ENCODE data around the gene WDR82.

The WDR82 gene

GRCh38 chr3:52236424-52236886 is 42.0 kb downstream of the WDR82 start:
- DNase-seq = no peak

GRCh38 chr3:52234516-52235447 is 43.7 kb downstream of the WDR82 start:
- DNase-seq = no peak

DNA sequence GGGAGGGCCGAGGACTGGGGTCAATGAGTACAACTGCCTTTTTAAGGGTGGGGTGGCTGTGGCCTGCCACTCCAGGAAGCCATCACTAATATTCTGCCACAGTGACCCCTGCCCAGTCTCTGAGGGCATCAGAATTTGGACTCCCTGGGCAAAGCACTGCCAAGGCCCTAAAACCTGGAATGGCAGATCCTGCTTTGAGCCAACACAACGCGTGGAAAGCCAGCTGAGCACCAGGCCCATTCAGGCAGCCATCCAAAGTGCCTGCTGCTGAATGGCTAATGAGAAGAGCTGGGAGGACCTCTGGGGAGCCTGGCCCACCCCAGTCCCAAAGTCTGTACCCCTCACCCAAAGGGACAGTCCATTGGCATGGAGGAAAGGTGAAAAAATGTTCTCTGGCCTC is 44.5 kb downstream of the WDR82 start:
- no peak for DNase-seq

- no peak for DNase-seq
These were observed 45.3 kb downstream of the WDR82 start for GRCh38 chr3:52233108-52233591.

DNA sequence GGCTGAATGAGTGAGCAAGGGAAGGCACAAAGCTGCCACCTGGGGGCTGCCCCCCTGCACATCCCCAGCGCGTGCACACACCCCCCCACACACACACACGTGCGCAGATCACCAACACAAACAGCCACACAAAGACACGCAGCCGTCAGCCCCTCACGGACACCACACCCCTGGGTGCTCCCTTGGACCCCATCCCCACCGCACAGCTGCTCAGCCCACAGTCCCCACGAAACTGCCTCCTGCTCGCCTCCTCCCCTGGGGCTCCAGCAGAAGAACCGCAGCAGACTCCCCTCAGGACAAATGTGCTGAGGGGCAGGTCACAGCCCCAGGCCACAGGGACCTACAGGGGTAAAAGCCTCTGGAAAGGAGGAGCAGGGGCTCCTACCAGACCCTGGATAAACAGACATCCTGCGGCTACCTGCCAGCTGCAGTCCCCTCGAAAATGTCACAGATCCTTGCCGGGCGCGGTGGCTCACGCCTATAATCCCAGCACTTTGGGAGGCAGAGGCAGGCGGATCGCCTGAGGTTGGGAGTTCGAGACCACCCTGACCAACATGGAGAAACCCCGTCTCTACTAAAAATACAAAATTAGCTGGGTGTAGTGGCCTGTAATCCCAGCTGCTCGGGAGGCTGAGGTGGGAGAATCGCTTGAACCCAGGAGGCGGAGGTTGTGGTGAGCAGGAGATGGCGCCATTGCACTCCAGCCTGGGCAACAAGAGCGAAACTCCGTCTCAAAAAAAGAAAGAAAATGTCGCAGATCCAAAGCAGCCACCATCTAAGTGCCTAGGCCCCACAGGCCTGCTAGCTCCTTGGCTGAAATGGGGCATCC is 46.0 kb downstream of the WDR82 start:
- DNase-seq = peak in 1 of 2 experiments; percentile 25

DNA sequence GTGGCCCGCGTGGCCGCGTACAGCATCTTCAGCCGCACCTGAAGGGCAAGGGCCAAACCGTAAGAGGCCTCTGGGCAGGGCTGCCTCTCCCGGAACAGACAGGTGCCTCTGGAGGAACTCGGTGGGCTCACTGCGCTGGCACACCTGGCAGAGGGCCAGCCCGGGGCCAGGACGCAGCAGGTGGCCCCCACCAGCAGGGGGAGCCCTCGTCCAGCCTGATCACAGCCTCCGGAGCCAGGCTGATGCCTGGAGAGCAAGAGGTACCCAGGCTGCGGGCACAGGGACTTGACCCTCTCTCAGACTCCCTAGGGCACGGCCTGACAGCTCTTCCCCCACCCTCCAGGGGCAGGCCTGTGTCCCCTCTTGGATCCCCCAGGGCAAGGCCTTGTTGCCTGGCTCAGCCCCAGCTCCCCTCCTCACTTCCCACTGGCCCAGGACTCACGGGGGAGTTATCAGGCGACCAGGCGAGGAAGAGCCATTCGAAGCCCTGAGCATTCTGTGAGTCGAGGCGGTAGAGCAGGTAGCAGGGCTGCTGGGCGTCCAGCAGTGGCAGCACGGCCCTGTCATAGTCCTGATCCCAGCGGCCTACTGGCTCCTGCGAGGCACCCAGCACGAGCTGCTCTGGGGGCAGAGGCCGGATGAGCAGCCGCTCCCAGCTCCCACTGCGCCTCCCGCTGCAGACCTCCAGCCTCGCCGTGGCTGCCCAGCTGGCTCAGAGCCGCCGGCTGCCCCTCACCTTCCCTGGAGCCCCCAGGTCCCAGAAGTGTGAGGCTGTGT is 46.8 kb downstream of the WDR82 start:
- DNase-seq = peak; percentile 45 to 50

GRCh38 chr3:52230889-52231499 is 47.5 kb downstream of the WDR82 start:
- DNase-seq = no peak

GRCh38 chr3:52230461-52230860 is 48.0 kb downstream of the WDR82 start:
- no peak for DNase-seq

- no peak for DNase-seq
These were observed 48.8 kb downstream of the WDR82 start for GRCh38 chr3:52229656-52230055.

DNA sequence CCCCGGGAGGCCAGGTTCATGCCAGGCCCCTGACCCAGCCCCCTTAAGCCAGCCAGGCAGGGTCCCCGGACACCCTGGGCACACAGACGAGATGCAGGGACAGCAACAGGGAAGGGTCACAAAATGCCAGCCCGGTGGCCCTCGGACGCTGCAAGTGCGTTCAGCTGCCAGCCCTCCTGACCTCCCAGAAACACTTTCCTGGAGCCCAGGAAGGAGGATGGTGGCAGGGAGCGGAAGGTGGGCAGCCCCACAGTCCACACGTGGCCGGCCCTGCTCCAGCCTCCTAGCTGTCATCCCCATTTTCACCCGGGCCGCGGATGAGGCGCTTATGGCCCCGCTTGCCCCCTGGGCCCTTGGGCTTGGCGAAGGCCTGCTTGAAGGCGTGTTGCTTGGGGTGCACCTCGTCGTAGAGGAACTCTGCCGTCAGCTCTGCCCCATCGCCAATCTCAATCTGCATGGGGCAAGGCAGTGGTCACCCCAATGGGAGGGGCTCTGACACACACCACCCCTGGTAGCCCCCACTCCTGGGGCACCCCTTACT is 49.6 kb downstream of the WDR82 start:
- DNase-seq = no peak

DNA sequence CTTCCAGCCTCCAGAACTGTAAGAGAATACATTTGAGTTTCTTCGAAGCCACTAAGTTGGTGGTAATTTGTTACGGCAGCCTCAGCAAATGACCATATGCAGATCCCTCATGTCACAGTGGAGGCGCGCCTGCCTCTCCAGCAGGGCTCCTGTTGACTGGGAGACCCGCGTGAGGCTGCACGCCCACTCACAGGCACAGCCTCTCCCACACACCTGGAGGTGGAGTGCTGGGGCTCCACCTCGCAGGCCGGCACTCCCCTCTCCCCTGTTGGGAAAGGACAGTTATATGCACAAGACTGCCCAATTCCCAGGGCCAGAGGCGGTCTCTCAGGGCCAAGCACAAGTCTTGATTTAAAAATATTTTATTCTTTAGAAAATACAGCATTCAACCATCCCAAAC is 50.2 kb downstream of the WDR82 start:
- DNase-seq = no peak

GRCh38 chr3:52227766-52228165 is 50.7 kb downstream of the WDR82 start:
- DNase-seq = no peak

GRCh38 chr3:52227117-52227516 is 51.3 kb downstream of the WDR82 start:
- DNase-seq = no peak

DNA sequence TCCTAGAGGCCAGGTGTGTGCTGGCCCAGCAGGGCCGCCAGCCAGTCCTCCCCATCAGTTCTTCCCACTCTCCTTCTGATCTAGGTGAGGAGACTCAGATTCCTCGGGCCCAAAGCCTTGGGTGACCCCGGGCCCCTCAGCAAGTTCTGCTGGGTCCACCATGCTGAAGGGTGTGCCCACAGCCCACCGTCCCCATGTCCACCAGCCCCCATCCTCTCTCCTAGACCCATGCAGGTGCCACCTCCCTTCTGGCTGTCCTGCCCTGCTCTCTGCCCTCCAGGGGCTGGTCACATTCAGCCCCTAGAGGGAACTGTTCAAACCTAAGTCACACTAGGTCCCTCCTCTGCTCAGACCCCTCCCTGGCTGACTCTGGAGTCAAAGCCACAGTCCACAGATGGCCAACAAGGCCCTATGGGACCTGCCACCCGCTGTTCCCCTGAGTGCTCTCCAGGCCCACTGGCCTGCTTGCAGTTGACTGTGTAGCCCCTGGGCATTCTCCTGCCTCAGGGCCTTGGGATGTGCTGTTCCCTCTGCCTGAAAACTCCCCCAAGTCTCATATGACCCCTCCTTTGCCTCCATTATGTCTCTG is 52.1 kb downstream of the WDR82 start:
- DNase-seq = no peak

GRCh38 chr3:52225452-52226228 is 52.8 kb downstream of the WDR82 start, which contains the start of gene TLR9:
TSS of gene TLR9 (minus strand) at chr3:52225645. CDS start at chr3:52225529, 116 bp downstream.
- peak; percentile 75 to 92 for DNase-seq

DNA sequence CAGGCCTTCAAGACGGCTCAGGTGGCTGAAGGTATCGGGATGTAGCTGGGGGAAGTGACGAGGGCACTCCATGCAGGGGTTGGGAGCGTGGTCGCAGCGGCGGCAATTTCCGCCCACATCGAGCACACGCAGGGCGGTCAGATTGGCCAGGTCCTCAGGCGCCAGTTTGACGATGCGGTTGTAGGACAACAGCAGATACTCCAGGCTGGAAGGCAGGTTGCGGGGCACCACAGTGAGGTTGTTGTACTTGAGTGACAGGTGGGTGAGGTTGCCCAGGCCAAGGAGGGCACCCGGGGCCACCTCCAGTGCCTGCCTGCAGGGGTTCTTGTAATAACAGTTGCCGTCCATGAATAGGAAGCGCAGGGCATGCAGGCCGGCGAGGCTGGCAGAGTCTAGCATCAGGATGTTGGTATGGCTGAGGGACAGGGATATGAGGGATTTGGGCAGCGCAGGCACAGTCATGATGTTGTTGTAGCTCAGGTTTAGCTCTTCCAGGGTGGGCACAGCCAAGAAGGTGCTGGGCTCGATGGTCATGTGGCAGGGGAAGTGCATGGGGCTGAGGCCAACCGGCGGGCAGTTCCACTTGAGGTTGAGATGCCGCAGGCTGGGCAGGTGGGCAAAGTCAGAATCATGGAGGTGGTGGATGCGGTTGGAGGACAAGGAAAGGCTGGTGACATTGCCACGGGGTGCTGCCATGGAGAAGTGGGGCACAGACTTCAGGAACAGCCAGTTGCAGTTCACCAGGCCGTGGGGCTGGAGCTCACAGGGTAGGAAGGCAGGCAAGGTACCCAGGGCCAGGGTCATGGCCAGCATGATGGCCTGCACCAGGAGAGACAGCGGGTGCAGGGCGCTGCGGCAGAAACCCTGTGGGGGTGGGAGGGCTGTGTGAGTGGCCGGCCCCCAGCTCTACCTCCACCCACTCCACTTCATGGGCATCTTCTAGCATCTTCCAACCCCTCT is 54.7 kb downstream of the WDR82 start:
- no peak for DNase-seq

DNA sequence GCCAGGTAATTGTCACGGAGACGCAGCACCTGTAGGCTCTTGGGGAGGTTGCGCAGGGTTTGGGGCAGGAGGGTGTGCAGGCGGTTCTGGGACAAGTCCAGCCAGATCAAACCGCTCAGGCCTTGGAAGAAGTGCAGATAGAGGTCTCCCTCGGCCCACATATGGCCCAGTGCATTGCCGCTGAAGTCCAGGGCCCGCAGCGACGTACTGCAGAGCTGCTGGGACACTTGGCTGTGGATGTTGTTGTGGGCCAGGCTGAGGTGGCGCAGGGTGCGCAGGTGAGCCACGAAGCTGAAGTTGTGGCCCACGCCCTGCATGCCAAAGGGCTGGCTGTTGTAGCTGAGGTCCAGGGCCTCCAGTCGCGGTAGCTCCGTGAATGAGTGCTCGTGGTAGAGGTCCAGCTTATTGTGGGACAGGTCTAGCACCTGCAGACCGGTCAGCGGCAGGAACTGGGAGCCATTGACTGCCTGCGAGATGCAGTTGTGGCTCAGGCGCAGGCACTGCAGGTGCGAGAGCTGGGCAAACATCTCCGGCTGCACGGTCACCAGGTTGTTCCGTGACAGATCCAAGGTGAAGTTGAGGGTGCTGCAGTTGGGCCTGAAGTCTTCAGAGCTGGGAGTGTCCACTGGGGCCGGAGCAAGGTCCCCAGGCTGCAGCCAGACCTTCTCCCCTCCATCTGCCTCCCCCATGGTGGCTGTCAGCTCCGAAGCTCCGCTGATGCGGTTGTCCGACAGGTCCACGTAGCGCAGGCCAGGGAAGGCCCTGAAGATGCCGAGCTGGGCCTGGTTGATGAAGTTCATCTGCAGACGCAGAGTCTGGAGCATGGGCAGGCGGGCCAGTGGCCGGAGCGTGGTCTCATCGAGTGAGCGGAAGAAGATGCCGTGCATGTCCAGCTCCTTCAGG is 55.9 kb downstream of the WDR82 start:
- DNase-seq = no peak

Data from Kasumi-1 (cell line).